ENCODE measurements around the gene CCDC157. TPM values are rescaled to one million over a fixed set of nuclear protein-coding genes. Genes with fewer than 3 reads are reported as not detected.

The CCDC157 gene
- total and polyA plus RNA-seq, 10 of the 15 experiments (the other 5 are each of a cell fraction or from before 2014, with no cell fraction given) = 0.10 to 2.8 (median 1.2) TPM

DNA sequence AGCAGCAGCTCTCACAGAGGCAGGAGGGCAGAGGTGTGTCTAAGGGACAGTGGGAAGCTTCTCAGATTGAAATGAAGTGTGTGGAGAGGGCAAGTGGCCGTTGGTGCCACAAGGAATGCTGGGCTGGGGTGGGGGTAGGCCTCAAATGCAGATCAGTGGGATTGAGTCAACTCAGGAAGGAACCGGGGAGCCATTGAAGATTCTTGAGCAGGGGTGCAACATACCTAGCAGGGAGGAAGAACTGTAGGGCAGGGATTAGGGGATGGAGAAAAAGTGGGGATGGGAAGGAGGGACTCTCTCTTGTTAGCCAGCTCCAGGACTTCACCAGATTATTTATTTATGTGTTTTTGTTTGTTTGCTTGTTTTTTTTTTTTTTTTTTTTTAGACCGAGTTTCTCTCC is 37.1 kb downstream of the CCDC157 start:
- in situ Hi-C loops (cut with MboI) (loop anchor here (5.0 kb wide), 2 partner anchors 88 to 287 kb away; no protein-coding TSS in a partner anchor), intact Hi-C loops (cut with micrococcal nuclease; ENCODE audit: unreplicated experiment) (no loop called here)
- SMC1A ChIA-PET (ENCODE audit: uncharacterized antibody, unreplicated experiment) = interaction anchor here (0.6 to 1.7 kb wide), 3 partner anchors 9 to 28 kb away, joined by 3 to 5 read pairs (median 3); no protein-coding TSS in a partner anchor
- H3K27ac ChIP-seq (ENCODE audit: control insufficient read depth, insufficient read depth) = no peak overlapping the region
- H3K4me3 ChIP-seq = no peak overlapping the region
- H3K9ac ChIP-seq (ENCODE audit: control insufficient read depth, insufficient read depth, low read length) = no peak overlapping the region
- peaks cover 2% of the 10 kb centered on the region; the same call in 2 of the 3 replicates for H3K9me3 ChIP-seq (replicated peaks; ENCODE audit: control insufficient read depth, insufficient read depth, low read length)
- peaks cover 4 to 9% of the 10 kb centered on the region in 2 experiments for H3K27me3 ChIP-seq (replicated peaks in 1 of 2; ENCODE audit: control insufficient read depth in 2 of 2, insufficient read depth in 2 of 2, low read length in 1 of 2)
- H3K4me2 ChIP-seq (ENCODE audit: control insufficient read depth, insufficient read depth) = no peak overlapping the region
- H2AFZ ChIP-seq (ENCODE audit: control insufficient read depth, low read depth, low read length) = no peak overlapping the region
- no TSS peak for BruUV-seq (replicated peaks)
- no peaks in the 10 kb centered on the region for H3K36me3 ChIP-seq (ENCODE audit: control insufficient read depth in 2 of 2, insufficient read depth in 2 of 2, low read length in 1 of 2)
- no peaks in the 10 kb centered on the region for H4K20me1 ChIP-seq (ENCODE audit: control insufficient read depth, insufficient read depth)
- ATAC-seq = no peak
- no peaks in the 10 kb centered on the region for H3K79me2 ChIP-seq (ENCODE audit: control insufficient read depth, insufficient read depth, low read length)
- no peak for DNase-seq (ENCODE audit: low read depth, low spot score)
- peaks cover 26% of the 10 kb centered on the region for H3K4me1 ChIP-seq (ENCODE audit: control insufficient read depth, insufficient read depth, low read length)
- RAD21 ChIA-PET (ENCODE audit: unreplicated experiment) = interaction anchor here (1.2 to 13.8 kb wide), 3 partner anchors 19 to 104 kb away, joined by 5 to 277 read pairs (median 137); partner anchors contain the start of genes CASTOR1 and MTFP1
- CTCF ChIA-PET = interaction anchor here (0.7 to 10.5 kb wide), 6 partner anchors 11 to 292 kb away, joined by 3 to 172 read pairs (median 4); partner anchors contain the start of gene MTFP1
- TF ChIP-seq TBL1XR1 (IDR thresholded peaks at IDR 0.05; ENCODE audit: low read depth, low read length) (no peak), BMI1 (IDR thresholded peaks at IDR 0.05; ENCODE audit: borderline replicate concordance) (no peak), MTA2 (IDR thresholded peaks at IDR 0.05; ENCODE audit: low read depth) (no peak), YY1 (IDR thresholded peaks at IDR 0.05; ENCODE audit: low read depth, low read length) (no peak), EED (IDR thresholded peaks at IDR 0.05; ENCODE audit: low read depth) (no peak), ZNF274 (IDR thresholded peaks at IDR 0.05; ENCODE audit: insufficient read depth, insufficient read length) (no peak), MEF2A (IDR thresholded peaks at IDR 0.05; ENCODE audit: insufficient read depth, low read depth, low read length) (no peak), IKZF2 (IDR thresholded peaks at IDR 0.05) (no peak)
- TF ChIP-seq, protein P1, sequence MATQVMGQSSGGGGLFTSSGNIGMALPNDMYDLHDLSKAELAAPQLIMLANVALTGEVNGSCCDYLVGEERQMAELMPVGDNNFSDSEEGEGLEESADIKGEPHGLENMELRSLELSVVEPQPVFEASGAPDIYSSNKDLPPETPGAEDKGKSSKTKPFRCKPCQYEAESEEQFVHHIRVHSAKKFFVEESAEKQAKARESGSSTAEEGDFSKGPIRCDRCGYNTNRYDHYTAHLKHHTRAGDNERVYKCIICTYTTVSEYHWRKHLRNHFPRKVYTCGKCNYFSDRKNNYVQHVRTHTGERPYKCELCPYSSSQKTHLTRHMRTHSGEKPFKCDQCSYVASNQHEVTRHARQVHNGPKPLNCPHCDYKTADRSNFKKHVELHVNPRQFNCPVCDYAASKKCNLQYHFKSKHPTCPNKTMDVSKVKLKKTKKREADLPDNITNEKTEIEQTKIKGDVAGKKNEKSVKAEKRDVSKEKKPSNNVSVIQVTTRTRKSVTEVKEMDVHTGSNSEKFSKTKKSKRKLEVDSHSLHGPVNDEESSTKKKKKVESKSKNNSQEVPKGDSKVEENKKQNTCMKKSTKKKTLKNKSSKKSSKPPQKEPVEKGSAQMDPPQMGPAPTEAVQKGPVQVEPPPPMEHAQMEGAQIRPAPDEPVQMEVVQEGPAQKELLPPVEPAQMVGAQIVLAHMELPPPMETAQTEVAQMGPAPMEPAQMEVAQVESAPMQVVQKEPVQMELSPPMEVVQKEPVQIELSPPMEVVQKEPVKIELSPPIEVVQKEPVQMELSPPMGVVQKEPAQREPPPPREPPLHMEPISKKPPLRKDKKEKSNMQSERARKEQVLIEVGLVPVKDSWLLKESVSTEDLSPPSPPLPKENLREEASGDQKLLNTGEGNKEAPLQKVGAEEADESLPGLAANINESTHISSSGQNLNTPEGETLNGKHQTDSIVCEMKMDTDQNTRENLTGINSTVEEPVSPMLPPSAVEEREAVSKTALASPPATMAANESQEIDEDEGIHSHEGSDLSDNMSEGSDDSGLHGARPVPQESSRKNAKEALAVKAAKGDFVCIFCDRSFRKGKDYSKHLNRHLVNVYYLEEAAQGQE (IDR thresholded peaks at IDR 0.05; ENCODE audit: low read depth, low read length) = no peak
- TF ChIP-seq, protein P2, sequence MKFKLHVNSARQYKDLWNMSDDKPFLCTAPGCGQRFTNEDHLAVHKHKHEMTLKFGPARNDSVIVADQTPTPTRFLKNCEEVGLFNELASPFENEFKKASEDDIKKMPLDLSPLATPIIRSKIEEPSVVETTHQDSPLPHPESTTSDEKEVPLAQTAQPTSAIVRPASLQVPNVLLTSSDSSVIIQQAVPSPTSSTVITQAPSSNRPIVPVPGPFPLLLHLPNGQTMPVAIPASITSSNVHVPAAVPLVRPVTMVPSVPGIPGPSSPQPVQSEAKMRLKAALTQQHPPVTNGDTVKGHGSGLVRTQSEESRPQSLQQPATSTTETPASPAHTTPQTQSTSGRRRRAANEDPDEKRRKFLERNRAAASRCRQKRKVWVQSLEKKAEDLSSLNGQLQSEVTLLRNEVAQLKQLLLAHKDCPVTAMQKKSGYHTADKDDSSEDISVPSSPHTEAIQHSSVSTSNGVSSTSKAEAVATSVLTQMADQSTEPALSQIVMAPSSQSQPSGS (IDR thresholded peaks at IDR 0.05; ENCODE audit: low read length) = no peak
- 0% methylated on average over 2 of the region's 3 CpGs for WGBS (ENCODE audit: insufficient coverage, insufficient replicate concordance, low lambda C conversion rate, missing lambda C conversion rate)
- no peak for FAIRE-seq
- POLR2A ChIA-PET = interaction anchor here (0.7 to 5.1 kb wide), 3 partner anchors 21 to 106 kb away, joined by 3 to 60 read pairs (median 24); partner anchors contain the start of genes CASTOR1 and MTFP1
